ENCODE measurements around the gene FBN1.

The FBN1 gene

DNA sequence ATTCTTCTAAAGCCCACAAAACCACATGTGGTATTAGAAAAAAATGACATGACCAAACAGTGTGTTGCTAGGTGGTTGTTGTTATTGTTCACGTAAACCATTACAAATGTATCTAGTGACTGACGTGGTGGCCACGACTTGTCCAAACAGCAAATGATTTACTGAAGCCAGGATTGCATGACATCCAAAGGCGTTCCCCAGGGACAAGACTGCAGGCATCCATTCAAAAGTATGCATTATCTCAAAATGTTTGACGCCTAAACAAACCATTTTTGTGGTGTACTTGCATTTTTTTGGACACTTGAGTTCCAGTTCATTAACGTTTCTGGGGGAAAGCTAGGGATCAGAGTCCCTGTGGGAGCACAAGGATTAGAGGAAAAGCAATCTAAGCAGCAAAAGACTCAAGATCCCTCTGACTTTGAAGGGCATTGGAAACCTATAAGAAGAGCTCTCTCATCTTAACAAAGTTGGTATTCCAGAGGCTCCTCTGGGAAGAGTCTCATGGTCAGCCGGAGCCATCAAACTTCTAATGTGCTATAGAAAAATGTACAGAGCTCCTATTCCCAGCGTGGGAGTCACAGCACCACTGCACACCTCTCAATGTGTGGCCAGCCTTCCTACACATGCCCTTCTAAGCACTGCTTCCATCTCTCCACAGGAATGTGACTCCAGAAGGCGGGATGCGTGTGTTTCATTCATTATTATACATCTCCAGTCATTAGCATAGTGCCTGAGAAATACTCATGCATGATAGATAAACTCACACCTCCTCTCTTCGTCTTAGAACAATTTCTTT lies 62.9 kb downstream of the FBN1 start:
- TF ChIP-seq, protein P1, sequence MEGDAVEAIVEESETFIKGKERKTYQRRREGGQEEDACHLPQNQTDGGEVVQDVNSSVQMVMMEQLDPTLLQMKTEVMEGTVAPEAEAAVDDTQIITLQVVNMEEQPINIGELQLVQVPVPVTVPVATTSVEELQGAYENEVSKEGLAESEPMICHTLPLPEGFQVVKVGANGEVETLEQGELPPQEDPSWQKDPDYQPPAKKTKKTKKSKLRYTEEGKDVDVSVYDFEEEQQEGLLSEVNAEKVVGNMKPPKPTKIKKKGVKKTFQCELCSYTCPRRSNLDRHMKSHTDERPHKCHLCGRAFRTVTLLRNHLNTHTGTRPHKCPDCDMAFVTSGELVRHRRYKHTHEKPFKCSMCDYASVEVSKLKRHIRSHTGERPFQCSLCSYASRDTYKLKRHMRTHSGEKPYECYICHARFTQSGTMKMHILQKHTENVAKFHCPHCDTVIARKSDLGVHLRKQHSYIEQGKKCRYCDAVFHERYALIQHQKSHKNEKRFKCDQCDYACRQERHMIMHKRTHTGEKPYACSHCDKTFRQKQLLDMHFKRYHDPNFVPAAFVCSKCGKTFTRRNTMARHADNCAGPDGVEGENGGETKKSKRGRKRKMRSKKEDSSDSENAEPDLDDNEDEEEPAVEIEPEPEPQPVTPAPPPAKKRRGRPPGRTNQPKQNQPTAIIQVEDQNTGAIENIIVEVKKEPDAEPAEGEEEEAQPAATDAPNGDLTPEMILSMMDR (IDR thresholded peaks at IDR 0.05; ENCODE audit: extremely low read depth, missing control alignments): no peak
- no peak for DNase-seq (ENCODE audit: low spot score)

DNA sequence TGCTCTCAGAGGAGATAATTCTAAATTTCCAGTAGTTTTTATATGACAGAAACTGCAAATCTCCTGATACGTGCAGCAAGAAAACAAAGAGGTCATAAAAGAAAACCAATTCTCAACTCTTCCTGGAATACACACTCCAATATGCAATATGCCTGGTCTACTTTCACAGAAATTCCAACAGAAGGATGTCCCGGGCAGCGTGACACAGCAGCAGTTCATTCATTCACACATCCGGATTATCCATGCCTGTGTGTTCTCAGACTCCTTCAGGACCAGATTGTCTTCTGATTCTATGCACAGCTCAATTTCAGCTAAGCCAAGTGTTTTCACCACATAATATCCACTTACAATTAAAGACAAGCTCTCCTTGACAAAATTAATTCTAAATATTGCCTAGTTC lies 64.3 kb downstream of the FBN1 start:
- no peak for DNase-seq (ENCODE audit: low spot score)
- TF ChIP-seq, protein P1 (IDR thresholded peaks at IDR 0.05; ENCODE audit: extremely low read depth, missing control alignments): no peak

DNA sequence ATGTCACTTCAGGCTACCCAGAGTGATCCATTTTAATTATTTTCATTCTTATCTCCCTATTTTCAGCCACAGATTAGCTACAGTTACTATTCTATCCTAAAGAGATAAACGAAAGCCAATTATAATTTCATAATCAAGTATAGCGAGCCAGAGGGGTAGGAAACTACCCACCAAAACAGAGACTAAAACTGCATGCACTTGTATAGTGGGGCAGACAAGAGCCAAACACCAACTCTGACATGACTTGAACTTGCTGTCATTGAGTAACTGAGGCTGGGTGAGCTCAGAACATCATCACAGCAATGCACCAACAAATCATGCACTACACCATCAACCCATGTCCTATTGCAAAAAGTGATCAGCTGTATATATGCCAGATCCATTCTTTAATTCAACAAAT lies 64.8 kb downstream of the FBN1 start:
- TF ChIP-seq, protein P1 (IDR thresholded peaks at IDR 0.05; ENCODE audit: extremely low read depth, missing control alignments): no peak
- no peak for DNase-seq (ENCODE audit: low spot score)

DNA sequence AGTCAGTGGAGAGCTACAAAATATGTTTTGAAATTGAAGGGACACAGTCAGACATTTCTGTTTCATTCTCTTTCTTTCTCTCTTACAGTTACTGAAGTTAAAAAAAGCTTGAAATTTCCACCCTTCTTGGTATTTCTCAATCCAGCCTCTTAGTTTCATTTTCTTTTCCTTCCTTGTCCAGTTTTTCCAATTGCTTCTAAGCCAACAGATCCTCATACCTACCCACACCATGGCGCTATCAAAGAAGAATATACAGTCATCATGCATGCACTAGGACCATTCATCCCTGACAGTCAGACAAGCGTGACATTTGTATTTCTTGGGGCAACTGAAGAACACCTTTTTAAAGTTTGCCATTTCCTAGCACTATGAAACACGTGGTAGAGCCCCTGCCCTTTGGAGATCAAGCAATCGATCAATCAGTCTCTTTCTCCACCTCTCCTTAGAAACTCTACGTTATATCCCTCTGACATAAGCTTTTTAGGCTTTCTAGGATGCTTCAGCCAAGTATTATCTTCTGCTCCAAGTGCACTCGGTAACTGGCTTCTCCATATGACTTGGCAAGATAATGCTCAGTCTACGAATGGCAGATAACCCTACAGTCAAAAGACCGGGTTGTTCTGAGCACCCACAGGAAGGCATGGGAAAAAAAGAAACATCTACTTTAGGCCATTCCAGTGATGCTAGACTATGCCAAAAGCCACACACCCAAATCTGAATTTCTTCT lies 65.4 kb downstream of the FBN1 start:
- DNase-seq (ENCODE audit: low spot score): no peak

DNA sequence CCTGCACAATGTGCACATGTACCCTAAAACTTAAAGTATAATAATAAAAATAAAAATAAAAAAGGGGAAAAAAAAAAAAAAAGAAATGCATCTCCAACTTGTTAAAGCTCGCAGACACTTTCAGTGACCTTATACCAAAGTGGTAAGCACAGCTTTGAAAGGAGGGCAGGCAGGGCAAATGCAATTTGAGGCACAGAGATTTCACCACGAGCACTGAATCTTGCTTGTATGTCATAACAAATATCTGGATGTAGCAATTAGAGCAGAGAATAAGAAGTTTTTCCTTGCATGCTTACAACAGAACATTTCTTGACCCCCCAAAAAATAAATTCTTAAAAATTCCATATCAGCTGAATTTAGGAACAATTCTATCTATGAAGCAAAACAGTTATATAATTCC lies 66.5 kb downstream of the FBN1 start:
- TF ChIP-seq, protein P1 (IDR thresholded peaks at IDR 0.05; ENCODE audit: extremely low read depth, missing control alignments): no peak
- no peak for DNase-seq (ENCODE audit: low spot score)

More for the DNA sequence above, 65.4 kb downstream of the FBN1 start:
- TF ChIP-seq, protein P1 (IDR thresholded peaks at IDR 0.05; ENCODE audit: extremely low read depth, missing control alignments): no peak

DNA sequence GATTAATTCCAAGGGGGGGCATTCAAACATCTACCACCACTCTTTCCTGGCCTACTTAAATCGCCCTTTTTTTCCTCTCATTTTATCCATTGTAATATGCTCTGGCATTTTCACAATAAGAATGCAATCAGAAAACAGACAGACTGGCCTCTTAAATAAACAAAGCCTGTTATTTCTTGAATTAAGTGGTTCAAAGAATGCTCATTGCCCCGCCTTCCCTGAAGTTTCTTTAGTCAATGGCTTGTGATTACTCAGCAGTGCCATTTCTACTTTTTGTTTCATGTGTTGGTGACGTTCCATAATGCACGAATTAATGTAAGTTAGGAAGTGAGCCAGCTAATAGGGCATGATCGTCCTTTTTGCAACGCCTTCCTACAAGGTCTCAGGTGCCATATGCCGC lies 68.0 kb downstream of the FBN1 start:
- TF ChIP-seq, protein P1 (IDR thresholded peaks at IDR 0.05; ENCODE audit: extremely low read depth, missing control alignments): no peak
- no peak for DNase-seq (ENCODE audit: low spot score)

DNA sequence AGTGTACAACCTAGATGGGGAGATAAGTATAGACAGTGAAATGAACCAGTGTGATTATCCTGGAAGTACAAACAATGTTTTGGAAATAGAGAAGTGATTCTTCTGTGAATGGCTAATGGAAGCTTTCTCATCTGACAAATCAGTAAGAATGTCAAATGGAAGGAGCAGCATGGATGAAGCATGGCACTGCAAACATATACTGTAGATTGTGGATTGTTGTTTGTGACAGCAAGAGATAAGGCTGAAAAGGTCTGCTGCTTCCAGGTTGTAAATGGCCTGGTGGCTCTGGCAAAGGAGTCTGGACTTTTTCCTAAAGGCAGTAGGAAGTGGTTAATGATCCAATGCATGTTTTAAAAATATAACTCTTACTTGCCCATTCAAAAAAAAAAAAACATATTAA lies 71.3 kb downstream of the FBN1 start:
- TF ChIP-seq, protein P1 (IDR thresholded peaks at IDR 0.05; ENCODE audit: extremely low read depth, missing control alignments): no peak
- no peak for DNase-seq (ENCODE audit: low spot score)
